HCT116 (cell line): Measurements from ENCODE around the gene RBX1. TPM values are rescaled to one million over a fixed set of nuclear protein-coding genes. Genes with fewer than 3 reads are reported as not detected.

Experiments used
- ATAC-seq: fragments of 200-7000 bp; cut with Tn5 transposase; 2 replicates; pipeline ENCODE4 v1.9.1; 2020; ENCODE audit warnings: mild to moderate bottlenecking, moderate library complexity
- BruUV-seq: library from RNA; stranded (reverse); fragments of 400-500 nt; replicated peaks from 2 replicates; lab custom pipeline; 2021; lab: Mats Ljungman, UMichigan
- CTCF ChIA-PET: fragments of 300-600 bp; sonication (Branson Sonifier 250); formaldehyde crosslinking; loops from one replicate; lab custom pipeline; 2021; ENCODE audit warnings: antibody characterized with exemption; lab: Charles Lee
- POLR2A ChIA-PET: fragments of 300-600, 350-600 bp; sonication (Branson Sonifier 250); formaldehyde crosslinking; loops from one replicate; lab custom pipeline; 2021; ENCODE audit warnings: antibody characterized with exemption; lab: Charles Lee
- RAD21 ChIA-PET, 2 experiments: fragments of 300-600 bp; sonication (Branson Sonifier 250); formaldehyde crosslinking; loops; one replicate each; lab custom pipeline; 2023; ENCODE audit warnings: low total read pairs in 2 of 2; ENCODE audit not compliant: uncharacterized antibody in 2 of 2, unreplicated experiment in 2 of 2, low non-redundant PET in 1 of 2; lab: Charles Lee
- DNase-seq: peaks from one replicate; pipeline ENCODE4 v3.0.0-alpha.2; 2010; ENCODE audit warnings: low read depth, low spot score
- H2AFZ ChIP-seq: fragments of 200-600 bp; shearing (Covaris generic), sonication (generic); 2 replicates; pipeline ENCODE4 v1.6.1; 2017; ENCODE audit warnings: low read depth, mixed run types, mixed read lengths, antibody characterized with exemption, low read length; ENCODE audit not compliant: poor library complexity, severe bottlenecking
- H3K27ac ChIP-seq: 2 replicates; pipeline ENCODE4 v1.5.1; 2012; ENCODE audit warnings: low read depth, low read length
- H3K27me3 ChIP-seq: fragments of 200-600 bp; sonication (generic); 2 replicates; pipeline ENCODE4 v1.6.1; 2016; ENCODE audit warnings: mixed run types, low read length, mixed read lengths; ENCODE audit not compliant: insufficient read depth
- H3K36me3 ChIP-seq, 2 experiments: fragments of 200-500 bp in 1 of 2; fragments of 200-600 bp in 1 of 2; sonication (Bioruptor generic) in 1 of 2; sonication (generic) in 1 of 2; 2 replicates each; pipeline versions ENCODE4 v1.5.1 to v1.6.1; 2014 to 2016; ENCODE audit warnings: low read length in 2 of 2, inconsistent platforms in 1 of 2, mixed read lengths in 1 of 2, mixed run types in 1 of 2; ENCODE audit not compliant: insufficient read depth in 2 of 2, control insufficient read depth in 1 of 2
- H3K4me1 ChIP-seq, 2 experiments: fragments of 200-600 bp in 1 of 2; sonication (generic) in 1 of 2; 2 replicates each; pipeline versions ENCODE4 v1.5.1 to v1.6.1; 2012 to 2017; ENCODE audit warnings: low read length in 2 of 2, inconsistent platforms in 1 of 2, mild to moderate bottlenecking in 1 of 2, mixed read lengths in 1 of 2, mixed run types in 1 of 2, moderate library complexity in 1 of 2; ENCODE audit not compliant: insufficient read depth in 2 of 2, control insufficient read depth in 1 of 2
- H3K4me2 ChIP-seq: fragments of 200-600 bp; sonication (generic); 2 replicates; pipeline ENCODE4 v1.6.1; 2017; ENCODE audit warnings: mixed run types, low read length, mixed read lengths
- H3K4me3 ChIP-seq, 2 experiments: fragments of 200-600 bp in 1 of 2; sonication (generic) in 1 of 2; replicated peaks in 1 of 2; 2 replicates each; pipeline ENCODE4 v1.5.1; 2011 to 2016; ENCODE audit warnings: low read length in 2 of 2, control low read depth in 1 of 2, low read depth in 1 of 2, mild to moderate bottlenecking in 1 of 2, mixed read lengths in 1 of 2, mixed run types in 1 of 2
- H3K79me2 ChIP-seq: fragments of 200-600 bp; sonication (generic); 2 replicates; pipeline ENCODE4 v1.6.1; 2017; ENCODE audit warnings: mild to moderate bottlenecking, mixed run types, low read length, moderate library complexity, mixed read lengths; ENCODE audit not compliant: insufficient read depth
- H3K9ac ChIP-seq: fragments of 200-600 bp; sonication (generic); 2 replicates; pipeline ENCODE4 v1.6.1; 2016; ENCODE audit warnings: low read length, mixed read lengths
- H3K9me2 ChIP-seq: fragments of 200-600 bp; sonication (generic), shearing (Covaris generic); 2 replicates; pipeline ENCODE4 v1.6.1; 2017; ENCODE audit warnings: mixed run types, mild to moderate bottlenecking, moderate library complexity; ENCODE audit not compliant: insufficient read depth
- H3K9me3 ChIP-seq, 2 experiments: fragments of 200-500 bp in 1 of 2; fragments of 200-600 bp in 1 of 2; sonication (Bioruptor generic) in 1 of 2; sonication (generic) in 1 of 2; 2 replicates each; pipeline ENCODE4 v1.6.1; 2014 to 2017; ENCODE audit warnings: low read length in 2 of 2, mixed read lengths in 2 of 2, inconsistent platforms in 1 of 2, low read depth in 1 of 2, mild to moderate bottlenecking in 1 of 2, mixed run types in 1 of 2, moderate library complexity in 1 of 2; ENCODE audit not compliant: control insufficient read depth in 1 of 2, insufficient read depth in 1 of 2
- H4K20me1 ChIP-seq: fragments of 200-600 bp; sonication (generic), shearing (Covaris generic); 2 replicates; pipeline ENCODE4 v1.6.1; 2017; ENCODE audit warnings: mixed run types, mild to moderate bottlenecking, moderate library complexity; ENCODE audit not compliant: insufficient read depth
- CEBPB ChIP-seq: IDR thresholded peaks from 2 replicates; pipeline ENCODE4 v1.6.1; 2012; ENCODE audit warnings: low read depth
- EGR1 ChIP-seq: IDR thresholded peaks from 2 replicates; pipeline ENCODE4 v1.6.1; 2012; ENCODE audit warnings: low read depth
- ELF1 ChIP-seq: IDR thresholded peaks from 2 replicates; pipeline ENCODE4 v1.6.1; 2012; ENCODE audit warnings: low read depth, borderline replicate concordance
- EZH2 ChIP-seq: fragments of 200-600 bp; sonication (generic); IDR thresholded peaks from 2 replicates; pipeline ENCODE4 v1.6.1; 2017; ENCODE audit warnings: antibody characterized with exemption, mixed run types
- EZH2phosphoT487 ChIP-seq: fragments of 200-600 bp; IDR thresholded peaks from 2 replicates; pipeline ENCODE4 v1.6.1; 2018; ENCODE audit warnings: antibody characterized with exemption, borderline replicate concordance
- FOSL1 ChIP-seq: IDR thresholded peaks from 2 replicates; pipeline ENCODE4 v1.6.1; 2012; ENCODE audit warnings: low read depth
- JUND ChIP-seq: IDR thresholded peaks from 2 replicates; pipeline ENCODE4 v1.6.1; 2012
- POLR2A ChIP-seq: IDR thresholded peaks from 2 replicates; pipeline ENCODE4 v1.7.0; 2011; ENCODE audit warnings: borderline replicate concordance; ENCODE audit not compliant: insufficient read depth, insufficient read length; ENCODE audit errors: extremely low read depth
- POLR2AphosphoS5 ChIP-seq: IDR thresholded peaks from 2 replicates; pipeline ENCODE4 v1.6.1; 2011; ENCODE audit warnings: mild to moderate bottlenecking, low read depth, low read length, moderate library complexity
- SIN3A ChIP-seq: IDR thresholded peaks from 2 replicates; pipeline ENCODE4 v1.6.1; 2012; ENCODE audit warnings: low read depth
- intact Hi-C: fragments of 100-400 bp; cut with micrococcal nuclease; formaldehyde crosslinking; loops from 2 replicates; pipeline ENCODE4 v1.10.0; 2022
- total RNA-seq: library from RNA; stranded (reverse); gene quantifications from one replicate; pipeline ENCODE4 v1.2.1, GENCODE V29; 2021; ENCODE audit not compliant: unreplicated experiment
- TF ChIP-seq, protein P1 (sequence below): IDR thresholded peaks from 2 replicates; pipeline ENCODE4 v1.6.1; 2012
- TF ChIP-seq, protein P2 (sequence below): IDR thresholded peaks from 2 replicates; pipeline ENCODE4 v1.6.1; 2012; ENCODE audit warnings: low read depth

Gene RBX1
- total RNA-seq, 1 experiment from 2014 or later = 51.2 TPM

DNA sequence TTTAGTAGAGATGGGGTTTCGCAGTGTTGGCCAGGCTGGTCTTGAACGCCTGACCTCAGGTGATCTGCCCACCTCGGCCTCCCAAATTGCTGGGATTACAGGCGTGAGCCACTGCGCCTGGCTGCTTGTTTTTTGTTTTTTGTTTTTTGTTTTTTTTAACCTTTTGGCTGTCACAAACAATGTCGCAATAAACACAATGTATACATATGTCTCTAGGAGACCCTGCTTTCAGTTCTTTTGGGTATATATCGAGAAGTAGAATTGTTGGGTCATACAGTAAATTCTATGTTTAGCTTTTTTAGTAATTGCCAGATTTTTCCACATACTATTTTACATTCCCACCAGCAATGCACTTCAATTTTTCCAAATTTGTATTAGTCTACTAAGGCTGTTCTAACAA is 28.0 kb downstream of the RBX1 start:
- RAD21 ChIA-PET = no interaction called here
- POLR2A ChIA-PET = no interaction called here
- no peaks in the 10 kb centered on the region for H3K27me3 ChIP-seq
- H3K4me2 ChIP-seq = no peak overlapping the region
- H4K20me1 ChIP-seq = no peaks in the 10 kb centered on the region
- DNase-seq (no peak), ATAC-seq (no peak)
- no peak overlapping the region for H2AFZ ChIP-seq
- intact Hi-C loops = no loop called here
- no peaks in the 10 kb centered on the region for H3K9me2 ChIP-seq
- H3K4me3 ChIP-seq = no peak overlapping the region
- no peaks in the 10 kb centered on the region for H3K9me3 ChIP-seq
- no peak overlapping the region for H3K27ac ChIP-seq
- no peak for TF ChIP-seq CEBPB
- no peak for TF ChIP-seq POLR2AphosphoS5
- TF ChIP-seq, protein P1, sequence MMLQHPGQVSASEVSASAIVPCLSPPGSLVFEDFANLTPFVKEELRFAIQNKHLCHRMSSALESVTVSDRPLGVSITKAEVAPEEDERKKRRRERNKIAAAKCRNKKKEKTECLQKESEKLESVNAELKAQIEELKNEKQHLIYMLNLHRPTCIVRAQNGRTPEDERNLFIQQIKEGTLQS = no peak
- no peak for TF ChIP-seq SIN3A
- no peak for TF ChIP-seq EZH2phosphoT487
- no peak for TF ChIP-seq EGR1
- TF ChIP-seq, protein P2, sequence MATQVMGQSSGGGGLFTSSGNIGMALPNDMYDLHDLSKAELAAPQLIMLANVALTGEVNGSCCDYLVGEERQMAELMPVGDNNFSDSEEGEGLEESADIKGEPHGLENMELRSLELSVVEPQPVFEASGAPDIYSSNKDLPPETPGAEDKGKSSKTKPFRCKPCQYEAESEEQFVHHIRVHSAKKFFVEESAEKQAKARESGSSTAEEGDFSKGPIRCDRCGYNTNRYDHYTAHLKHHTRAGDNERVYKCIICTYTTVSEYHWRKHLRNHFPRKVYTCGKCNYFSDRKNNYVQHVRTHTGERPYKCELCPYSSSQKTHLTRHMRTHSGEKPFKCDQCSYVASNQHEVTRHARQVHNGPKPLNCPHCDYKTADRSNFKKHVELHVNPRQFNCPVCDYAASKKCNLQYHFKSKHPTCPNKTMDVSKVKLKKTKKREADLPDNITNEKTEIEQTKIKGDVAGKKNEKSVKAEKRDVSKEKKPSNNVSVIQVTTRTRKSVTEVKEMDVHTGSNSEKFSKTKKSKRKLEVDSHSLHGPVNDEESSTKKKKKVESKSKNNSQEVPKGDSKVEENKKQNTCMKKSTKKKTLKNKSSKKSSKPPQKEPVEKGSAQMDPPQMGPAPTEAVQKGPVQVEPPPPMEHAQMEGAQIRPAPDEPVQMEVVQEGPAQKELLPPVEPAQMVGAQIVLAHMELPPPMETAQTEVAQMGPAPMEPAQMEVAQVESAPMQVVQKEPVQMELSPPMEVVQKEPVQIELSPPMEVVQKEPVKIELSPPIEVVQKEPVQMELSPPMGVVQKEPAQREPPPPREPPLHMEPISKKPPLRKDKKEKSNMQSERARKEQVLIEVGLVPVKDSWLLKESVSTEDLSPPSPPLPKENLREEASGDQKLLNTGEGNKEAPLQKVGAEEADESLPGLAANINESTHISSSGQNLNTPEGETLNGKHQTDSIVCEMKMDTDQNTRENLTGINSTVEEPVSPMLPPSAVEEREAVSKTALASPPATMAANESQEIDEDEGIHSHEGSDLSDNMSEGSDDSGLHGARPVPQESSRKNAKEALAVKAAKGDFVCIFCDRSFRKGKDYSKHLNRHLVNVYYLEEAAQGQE = no peak
- TF ChIP-seq POLR2A = no peak
- TF ChIP-seq ELF1 = no peak
- no peak for TF ChIP-seq FOSL1
- TF ChIP-seq JUND = no peak
- TF ChIP-seq EZH2 = no peak
- TF ChIP-seq, all 23 proteins: peak for 0
- H3K79me2 ChIP-seq = no peaks in the 10 kb centered on the region
- no TSS peak for BruUV-seq
- no peak overlapping the region for H3K9ac ChIP-seq
- CTCF ChIA-PET = no interaction called here
- H3K4me1 ChIP-seq = no peaks in the 10 kb centered on the region
- no peaks in the 10 kb centered on the region for H3K36me3 ChIP-seq
